IMR-90 (cell line): ENCODE measurements around the gene CCDC92. TPM values are rescaled to one million over a fixed set of nuclear protein-coding genes. Genes with fewer than 3 reads are reported as not detected.

Experiments
- ATAC-seq: fragments of 200-7000 bp; cut with Tn5 transposase; 2 replicates; pipeline ENCODE4 v1.9.1; 2020; ENCODE audit warnings: low read depth, mild to moderate bottlenecking, moderate library complexity
- BruUV-seq: library from RNA; stranded (reverse); fragments of 400-500 nt; replicated peaks from 2 replicates; lab custom pipeline; 2021; lab: Mats Ljungman, UMichigan
- CTCF ChIA-PET: fragments of 300-600 bp; formaldehyde crosslinking; extraction: SDS; loops from one replicate; lab custom pipeline; 2021; ENCODE audit warnings: antibody characterized with exemption; lab: Yijun Ruan, JAX
- POLR2A ChIA-PET: fragments of 300-600 bp; sonication (Branson Sonifier 250); formaldehyde crosslinking; loops from one replicate; lab custom pipeline; 2022; ENCODE audit warnings: antibody characterized with exemption; ENCODE audit not compliant: unreplicated experiment; lab: Charles Lee
- DNase-seq: peaks from one replicate; pipeline ENCODE4 v3.0.0; 2013
- H2AFZ ChIP-seq: replicated peaks from 2 replicates; pipeline ENCODE3; 2013; ENCODE audit warnings: low read length, mild to moderate bottlenecking; ENCODE audit not compliant: poor library complexity
- H2AK5ac ChIP-seq: 2 replicates; pipeline ENCODE4 v1.6.1; 2013; ENCODE audit warnings: low read depth, low read length, inconsistent platforms
- H2AK9ac ChIP-seq: replicated peaks from 2 replicates; pipeline ENCODE3; 2013; ENCODE audit warnings: mild to moderate bottlenecking, low read depth, low read length, moderate library complexity; ENCODE audit not compliant: poor library complexity
- H2BK120ac ChIP-seq: 2 replicates; pipeline ENCODE4 v1.6.1; 2013; ENCODE audit warnings: low read depth, low read length, inconsistent platforms
- H2BK15ac ChIP-seq: 3 replicates; pipeline ENCODE4 v1.6.1; 2013; ENCODE audit warnings: low read depth, low read length, inconsistent platforms
- H2BK20ac ChIP-seq: 2 replicates; pipeline ENCODE4 v1.6.1; 2013; ENCODE audit warnings: low read depth, mild to moderate bottlenecking, inconsistent platforms, low read length, moderate library complexity
- H2BK5ac ChIP-seq: 2 replicates; pipeline ENCODE4 v1.6.1; 2013; ENCODE audit warnings: mild to moderate bottlenecking, low read depth, low read length, inconsistent platforms; ENCODE audit not compliant: poor library complexity, severe bottlenecking
- H3K14ac ChIP-seq: replicated peaks from 2 replicates; pipeline ENCODE4 v1.6.1; 2013; ENCODE audit warnings: low read depth, low read length, inconsistent platforms
- H3K18ac ChIP-seq: 2 replicates; pipeline ENCODE4 v1.6.1; 2013; ENCODE audit warnings: low read depth, low read length, control low read depth
- H3K23ac ChIP-seq: 2 replicates; pipeline ENCODE4 v1.6.1; 2013; ENCODE audit warnings: low read depth, low read length, inconsistent platforms
- H3K27ac ChIP-seq: 2 replicates; pipeline ENCODE4 v1.5.1; 2013; ENCODE audit warnings: mild to moderate bottlenecking, control low read depth, low read length; ENCODE audit not compliant: insufficient read depth
- H3K27me3 ChIP-seq: 2 replicates; pipeline ENCODE4 v1.6.1; 2013; ENCODE audit warnings: low read length; ENCODE audit not compliant: control insufficient read depth, insufficient read depth
- H3K36me3 ChIP-seq: 2 replicates; pipeline ENCODE4 v1.6.1; 2013; ENCODE audit warnings: low read length, mixed read lengths; ENCODE audit not compliant: control insufficient read depth, insufficient read depth
- H3K4ac ChIP-seq: 2 replicates; pipeline ENCODE4 v1.6.1; 2013; ENCODE audit warnings: low read depth, low read length, inconsistent platforms
- H3K4me1 ChIP-seq: 2 replicates; pipeline ENCODE4 v1.6.1; 2013; ENCODE audit warnings: low read length, mixed read lengths; ENCODE audit not compliant: control insufficient read depth, insufficient read depth
- H3K4me2 ChIP-seq: 2 replicates; pipeline ENCODE4 v1.6.1; 2013; ENCODE audit warnings: low read depth, mild to moderate bottlenecking, control low read depth, low read length, moderate library complexity
- H3K4me3 ChIP-seq: 2 replicates; pipeline ENCODE4 v1.5.1; 2013; ENCODE audit warnings: low read depth, mild to moderate bottlenecking, control low read depth, low read length, moderate library complexity; ENCODE audit not compliant: insufficient read depth
- H3K56ac ChIP-seq: 2 replicates; pipeline ENCODE4 v1.6.1; 2013; ENCODE audit warnings: low read length, inconsistent platforms; ENCODE audit not compliant: insufficient read depth; ENCODE audit errors: extremely low read depth
- H3K79me1 ChIP-seq, 2 experiments: 2 replicates each; pipeline ENCODE4 v1.6.1; 2013; ENCODE audit warnings: low read length in 2 of 2, inconsistent platforms in 1 of 2, low read depth in 1 of 2
- H3K9ac ChIP-seq: 2 replicates; pipeline ENCODE4 v1.6.1; 2013; ENCODE audit warnings: low read depth, low read length, control low read depth
- H3K9me1 ChIP-seq: 2 replicates; pipeline ENCODE4 v1.6.1; 2013; ENCODE audit warnings: low read length, inconsistent platforms; ENCODE audit not compliant: insufficient read depth
- H3K9me3 ChIP-seq: 2 replicates; pipeline ENCODE4 v1.6.1; 2013; ENCODE audit warnings: low read length; ENCODE audit not compliant: control insufficient read depth, insufficient read depth
- H4K20me1 ChIP-seq: 2 replicates; pipeline ENCODE4 v1.6.1; 2013; ENCODE audit warnings: low read length, inconsistent platforms; ENCODE audit not compliant: insufficient read depth
- H4K5ac ChIP-seq: 2 replicates; pipeline ENCODE4 v1.6.1; 2013; ENCODE audit warnings: mild to moderate bottlenecking, low read depth, low read length, control low read depth
- H4K8ac ChIP-seq, 2 experiments: 2 replicates each; pipeline ENCODE4 v1.6.1; 2013; ENCODE audit warnings: low read depth in 2 of 2, low read length in 2 of 2, control low read depth in 1 of 2, inconsistent platforms in 1 of 2
- H4K91ac ChIP-seq: 2 replicates; pipeline ENCODE4 v1.6.1; 2013; ENCODE audit warnings: low read depth, low read length, inconsistent platforms; ENCODE audit not compliant: insufficient read depth
- BHLHE40 ChIP-seq: fragments of 150-350 bp; IDR thresholded peaks from 2 replicates; pipeline ENCODE4 v1.6.1; 2016; ENCODE audit warnings: mild to moderate bottlenecking, low read depth, low read length
- CEBPB ChIP-seq: IDR thresholded peaks from 2 replicates; pipeline ENCODE4 v1.6.1; 2012; ENCODE audit warnings: low read depth, low read length, improper control_type of control experiment
- CHD1 ChIP-seq: IDR thresholded peaks from 2 replicates; pipeline ENCODE4 v1.6.1; 2012; ENCODE audit warnings: low read depth, low read length, improper control_type of control experiment
- FOS ChIP-seq: fragments of 150-350 bp; IDR thresholded peaks from 2 replicates; pipeline ENCODE4 v1.6.1; 2016; ENCODE audit warnings: low read depth, low read length
- MAZ ChIP-seq: IDR thresholded peaks from 2 replicates; pipeline ENCODE4 v1.6.1; 2012; ENCODE audit warnings: low read depth, mild to moderate bottlenecking, low read length, improper control_type of control experiment, moderate library complexity, borderline replicate concordance
- NFE2L2 ChIP-seq: fragments of 150-350 bp; IDR thresholded peaks from 2 replicates; pipeline ENCODE4 v1.6.1; 2016; ENCODE audit warnings: low read depth, mild to moderate bottlenecking, low read length
- RCOR1 ChIP-seq: IDR thresholded peaks from 2 replicates; pipeline ENCODE4 v1.6.1; 2012; ENCODE audit warnings: mild to moderate bottlenecking, low read length, improper control_type of control experiment; ENCODE audit not compliant: insufficient replicate concordance
- RFX5 ChIP-seq: IDR thresholded peaks from 2 replicates; pipeline ENCODE4 v1.8.0; 2012; ENCODE audit warnings: low read depth, mild to moderate bottlenecking, low read length, moderate library complexity
- SMC3 ChIP-seq: fragments of 150-350 bp; IDR thresholded peaks from 2 replicates; pipeline ENCODE4 v1.6.1; 2016; ENCODE audit warnings: low read depth, mild to moderate bottlenecking, antibody characterized with exemption, low read length, moderate library complexity
- WGBS, 2 experiments: methylation state at CpG; one replicate each; pipeline versions ENCODE4 v1.1.5 to v1.1.7; 2013; ENCODE audit warnings: missing lambda C conversion rate in 2 of 2; ENCODE audit not compliant: insufficient read length in 1 of 2; ENCODE audit errors: extremely low coverage in 2 of 2; 5-methylcytosine and 5-hydroxymethylcytosine counted together
- dilution Hi-C: fragments of 300-500 bp; cut with HindIII; formaldehyde crosslinking; loops from one replicate; pipeline ENCODE4 v1.14.3; 2018; ENCODE audit warnings: low sequenced_read_pairs; ENCODE audit not compliant: unreplicated experiment
- in situ Hi-C: fragments of 300-500 bp; cut with MboI; formaldehyde crosslinking; loops from 3 replicates; pipeline ENCODE4 v1.14.3; 2019; ENCODE audit warnings: low sequenced_read_pairs, inconsistent platforms, mixed read lengths
- intact Hi-C: fragments of 100-400 bp; cut with micrococcal nuclease; formaldehyde crosslinking; loops from 2 replicates; pipeline ENCODE4 v1.10.0; 2022
- polyA plus RNA-seq, 3 experiments: library from polyadenylated mRNA; depleted of rRNA; stranded (reverse); fragments of >200 nt; gene quantifications; 2 replicates each; pipeline ENCODE4 v1.2.3, GENCODE V29; 2012; ENCODE audit warnings: low replicate concordance in 1 of 3
- total RNA-seq: library from RNA; depleted of rRNA; stranded (reverse); fragments of >200 nt; gene quantifications from 2 replicates; pipeline ENCODE4 v1.2.3, GENCODE V29; 2012
- TF ChIP-seq, protein P1 (sequence below): fragments of 150-350 bp; IDR thresholded peaks from 2 replicates; pipeline ENCODE4 v1.6.1; 2016; ENCODE audit warnings: low read depth, mild to moderate bottlenecking, low read length, moderate library complexity, borderline replicate concordance
- TF ChIP-seq, protein P2 (sequence below): conservative IDR thresholded peaks from 2 replicates; pipeline ENCODE4 v1.5.1; 2012; ENCODE audit warnings: mild to moderate bottlenecking, low read depth, low read length, improper control_type of control experiment
- TF ChIP-seq, protein P3 (sequence below): fragments of 150-350 bp; IDR thresholded peaks from 2 replicates; pipeline ENCODE4 v1.6.1; 2017; ENCODE audit warnings: mild to moderate bottlenecking, antibody characterized with exemption, low read length, low read depth

The CCDC92 gene
- total and polyA plus RNA-seq, 2 of the 4 experiments (the other 2 are of a cell fraction) = 5.7 to 55.5 TPM

DNA sequence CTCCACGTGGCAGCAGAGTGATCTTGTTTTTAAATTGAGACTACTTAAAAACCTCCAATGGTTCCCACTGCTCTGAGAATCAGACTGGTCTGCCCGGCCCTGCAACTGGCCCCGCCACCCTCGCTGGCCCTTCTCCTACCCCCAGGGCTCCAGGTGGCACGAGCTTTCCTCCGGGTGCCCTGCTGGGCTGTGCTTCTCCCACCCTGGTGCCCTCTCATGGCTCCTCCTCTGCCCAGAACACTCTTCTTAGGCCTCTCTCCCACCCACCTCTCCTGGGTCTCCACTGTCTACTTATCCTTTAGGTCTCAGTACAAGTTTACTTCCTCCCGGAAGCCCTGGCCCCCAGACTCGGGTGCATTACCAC, 26.5 kb downstream of the CCDC92 start:
- ChIA-PET CTCF (no interaction called here), POLR2A (no interaction called here)
- TF ChIP-seq SMC3 (no peak), NFE2L2 (no peak), CEBPB (no peak), MAZ (no peak), FOS (no peak), CHD1 (no peak), RCOR1 (no peak), RFX5 (no peak), BHLHE40 (no peak)
- TF ChIP-seq, protein P1, sequence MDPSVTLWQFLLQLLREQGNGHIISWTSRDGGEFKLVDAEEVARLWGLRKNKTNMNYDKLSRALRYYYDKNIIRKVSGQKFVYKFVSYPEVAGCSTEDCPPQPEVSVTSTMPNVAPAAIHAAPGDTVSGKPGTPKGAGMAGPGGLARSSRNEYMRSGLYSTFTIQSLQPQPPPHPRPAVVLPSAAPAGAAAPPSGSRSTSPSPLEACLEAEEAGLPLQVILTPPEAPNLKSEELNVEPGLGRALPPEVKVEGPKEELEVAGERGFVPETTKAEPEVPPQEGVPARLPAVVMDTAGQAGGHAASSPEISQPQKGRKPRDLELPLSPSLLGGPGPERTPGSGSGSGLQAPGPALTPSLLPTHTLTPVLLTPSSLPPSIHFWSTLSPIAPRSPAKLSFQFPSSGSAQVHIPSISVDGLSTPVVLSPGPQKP = no peak
- TF ChIP-seq, protein P2, sequence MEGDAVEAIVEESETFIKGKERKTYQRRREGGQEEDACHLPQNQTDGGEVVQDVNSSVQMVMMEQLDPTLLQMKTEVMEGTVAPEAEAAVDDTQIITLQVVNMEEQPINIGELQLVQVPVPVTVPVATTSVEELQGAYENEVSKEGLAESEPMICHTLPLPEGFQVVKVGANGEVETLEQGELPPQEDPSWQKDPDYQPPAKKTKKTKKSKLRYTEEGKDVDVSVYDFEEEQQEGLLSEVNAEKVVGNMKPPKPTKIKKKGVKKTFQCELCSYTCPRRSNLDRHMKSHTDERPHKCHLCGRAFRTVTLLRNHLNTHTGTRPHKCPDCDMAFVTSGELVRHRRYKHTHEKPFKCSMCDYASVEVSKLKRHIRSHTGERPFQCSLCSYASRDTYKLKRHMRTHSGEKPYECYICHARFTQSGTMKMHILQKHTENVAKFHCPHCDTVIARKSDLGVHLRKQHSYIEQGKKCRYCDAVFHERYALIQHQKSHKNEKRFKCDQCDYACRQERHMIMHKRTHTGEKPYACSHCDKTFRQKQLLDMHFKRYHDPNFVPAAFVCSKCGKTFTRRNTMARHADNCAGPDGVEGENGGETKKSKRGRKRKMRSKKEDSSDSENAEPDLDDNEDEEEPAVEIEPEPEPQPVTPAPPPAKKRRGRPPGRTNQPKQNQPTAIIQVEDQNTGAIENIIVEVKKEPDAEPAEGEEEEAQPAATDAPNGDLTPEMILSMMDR = no peak
- TF ChIP-seq, protein P3, sequence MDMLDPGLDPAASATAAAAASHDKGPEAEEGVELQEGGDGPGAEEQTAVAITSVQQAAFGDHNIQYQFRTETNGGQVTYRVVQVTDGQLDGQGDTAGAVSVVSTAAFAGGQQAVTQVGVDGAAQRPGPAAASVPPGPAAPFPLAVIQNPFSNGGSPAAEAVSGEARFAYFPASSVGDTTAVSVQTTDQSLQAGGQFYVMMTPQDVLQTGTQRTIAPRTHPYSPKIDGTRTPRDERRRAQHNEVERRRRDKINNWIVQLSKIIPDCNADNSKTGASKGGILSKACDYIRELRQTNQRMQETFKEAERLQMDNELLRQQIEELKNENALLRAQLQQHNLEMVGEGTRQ = no peak
- Histone ChIP-seq H3K9ac (no peak overlapping the region), H3K56ac (no peak overlapping the region), H3K23ac (no peak overlapping the region), H2BK15ac (no peak overlapping the region; the same call in 2 of the 3 replicates), H3K27ac (no peak overlapping the region), H3K18ac (no peak overlapping the region), H2AK9ac (no peak overlapping the region), H4K91ac (no peak overlapping the region), H3K9me3 (peaks cover 6% of the 10 kb centered on the region), H3K4me2 (no peak overlapping the region), H4K20me1 (peaks cover 7% of the 10 kb centered on the region), H3K14ac (no peak overlapping the region), H2AFZ (no peak overlapping the region), H2AK5ac (no peak overlapping the region), H3K79me1 (peaks cover 22 to 59% of the 10 kb centered on the region in 2 experiments; a peak in 3 of 4 replicates), H3K36me3 (peaks cover 31% of the 10 kb centered on the region), H3K4me1 (peaks cover 19% of the 10 kb centered on the region), H3K9me1 (peaks cover 22% of the 10 kb centered on the region; the same call in 1 of the 2 replicates), H3K4me3 (no peak overlapping the region), H2BK5ac (no peak overlapping the region), H3K4ac (0 out of 2 replicates have a peak overlapping the region, but pooled peaks have one; percentile 7), H4K8ac (no peak overlapping the region), H4K5ac (no peak overlapping the region), H3K27me3 (no peaks in the 10 kb centered on the region), H2BK120ac (no peak overlapping the region), H2BK20ac (no peak overlapping the region)
- WGBS, 2 experiments = 82% methylated on average over 5 of the region's 8 CpGs; no CpG with 5 or more reads in 1 of the 2 experiments
- in situ Hi-C loops (no loop called here), dilution Hi-C loops (no loop called here), intact Hi-C loops (no loop called here)
- ATAC-seq (no peak), DNase-seq (no peak)
- BruUV-seq = no TSS peak
